ENCODE results near the gene SLC25A11.
"Not testable (repeated sequence)": the region's sequence is repeated elsewhere in the genome, so short reads cannot be mapped to it uniquely, and the experiment has no call there.

SLC25A11 gene

GRCh38 chr17:4945176-4945943 is 5.5 kb upstream of the SLC25A11 start:
- peak; percentile 59 to 72 for DNase-seq (ENCODE audit: low read depth in 1 of 2, low spot score in 1 of 2)

DNA sequence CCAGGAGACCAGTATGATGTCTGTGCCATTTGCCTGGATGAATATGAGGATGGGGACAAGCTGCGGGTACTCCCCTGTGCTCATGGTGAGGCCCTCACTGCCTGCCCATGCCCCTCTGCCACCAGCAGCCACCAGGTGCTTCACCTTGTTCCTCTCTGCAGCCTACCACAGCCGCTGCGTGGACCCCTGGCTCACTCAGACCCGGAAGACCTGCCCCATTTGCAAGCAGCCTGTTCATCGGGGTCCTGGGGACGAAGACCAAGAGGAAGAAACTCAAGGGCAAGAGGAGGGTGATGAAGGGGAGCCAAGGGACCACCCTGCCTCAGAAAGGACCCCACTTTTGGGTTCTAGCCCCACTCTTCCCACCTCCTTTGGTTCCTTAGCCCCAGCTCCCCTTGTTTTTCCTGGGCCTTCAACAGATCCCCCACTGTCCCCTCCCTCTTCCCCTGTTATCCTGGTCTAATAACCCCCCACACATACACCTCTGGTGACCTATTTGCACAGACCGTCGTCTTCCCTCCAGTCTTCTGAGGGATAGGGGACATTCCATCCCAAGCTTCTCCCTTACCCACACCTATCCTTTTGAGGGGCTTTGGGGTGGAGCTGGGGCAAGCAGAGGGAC is 4.8 kb upstream of the SLC25A11 start:
- no peak for DNase-seq (ENCODE audit: low read depth in 1 of 2, low spot score in 1 of 2)

- DNase-seq (ENCODE audit: low read depth in 1 of 2, low spot score in 1 of 2): no peak
These were observed 4.3 kb upstream of the SLC25A11 start for GRCh38 chr17:4944163-4944553.

GRCh38 chr17:4942760-4943508 is 3.1 kb upstream of the SLC25A11 start:
- no peak for DNase-seq (ENCODE audit: low read depth in 1 of 2, low spot score in 1 of 2)

- DNase-seq (ENCODE audit: low read depth in 1 of 2, low spot score in 1 of 2): no peak
These were observed 1.4 kb upstream of the SLC25A11 start for GRCh38 chr17:4941319-4941610.

- DNase-seq (ENCODE audit: low read depth in 1 of 2, low spot score in 1 of 2): peak in 1 of 2 donors; percentile 25
These were observed 891 bp upstream of the SLC25A11 start for GRCh38 chr17:4940555-4941318.

GRCh38 chr17:4939546-4939795 is 375 bp downstream of the SLC25A11 start:
- DNase-seq (ENCODE audit: low read depth in 1 of 2, low spot score in 1 of 2): no peak

DNA sequence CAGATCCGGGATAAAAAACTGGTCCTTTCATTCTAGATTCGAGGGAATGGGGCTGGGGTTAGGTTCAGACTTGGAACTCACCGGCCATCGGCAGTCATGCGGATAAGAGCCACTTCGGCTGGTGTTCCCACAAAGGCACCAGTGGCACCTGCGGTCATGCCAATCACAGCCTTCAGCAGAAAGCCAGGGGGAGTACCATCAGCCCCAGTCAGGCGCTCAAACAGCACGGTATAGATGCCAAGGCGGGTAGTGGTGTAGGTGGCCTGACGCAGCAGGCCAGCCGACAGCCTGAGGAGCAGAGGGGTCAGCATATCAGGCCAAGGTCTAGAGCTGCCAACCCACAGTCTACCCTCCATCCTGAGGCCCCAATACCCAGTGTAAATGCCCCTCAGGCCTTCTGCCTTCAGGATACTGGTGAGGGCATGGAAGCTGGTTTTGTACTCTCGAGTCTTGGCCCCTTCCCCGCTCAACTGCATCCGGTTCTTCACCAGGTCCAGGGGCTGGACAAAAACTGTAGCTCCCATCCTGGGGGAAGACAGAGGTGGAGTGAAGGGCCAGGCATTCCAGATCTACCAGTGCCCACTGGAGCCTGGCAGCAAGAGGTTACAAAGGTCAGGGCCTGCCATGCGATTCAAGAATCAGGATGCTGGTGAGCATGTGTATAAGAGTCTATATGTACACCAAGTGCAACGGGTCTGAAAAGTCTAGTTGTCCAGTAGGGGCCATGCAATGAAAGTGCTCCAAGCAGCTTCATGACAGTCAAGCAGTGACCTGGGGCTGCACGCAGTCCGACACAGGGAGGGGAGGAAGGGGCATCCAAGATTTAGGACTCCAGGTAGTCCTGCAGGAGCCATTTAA is 929 bp downstream of the SLC25A11 start:
- DNase-seq (ENCODE audit: low read depth in 1 of 2, low spot score in 1 of 2): no peak

GRCh38 chr17:4938069-4938491 is 1.8 kb downstream of the SLC25A11 start:
- DNase-seq (ENCODE audit: low read depth in 1 of 2, low spot score in 1 of 2): no peak

DNA sequence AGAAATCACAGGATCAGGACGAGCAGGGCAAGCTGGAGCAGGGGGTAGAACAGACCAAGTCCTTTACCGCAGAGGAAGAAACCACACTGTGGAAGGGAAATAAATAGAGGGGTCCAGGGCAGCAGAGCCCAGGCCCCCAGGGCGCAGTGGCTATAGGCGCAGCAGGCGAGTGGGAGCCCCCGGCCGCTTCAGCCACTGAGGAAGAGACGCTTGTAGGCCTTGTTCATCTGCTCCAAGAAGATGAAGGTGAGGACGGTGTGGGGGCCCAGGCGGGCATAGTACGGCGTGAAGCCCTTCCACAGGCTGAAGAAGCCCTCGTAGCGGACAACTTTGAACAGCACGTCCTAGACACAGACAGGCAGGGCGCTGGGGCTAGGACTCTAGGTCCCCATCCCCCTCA is 2.3 kb downstream of the SLC25A11 start:
- no peak for DNase-seq (ENCODE audit: low read depth in 1 of 2, low spot score in 1 of 2)

DNA sequence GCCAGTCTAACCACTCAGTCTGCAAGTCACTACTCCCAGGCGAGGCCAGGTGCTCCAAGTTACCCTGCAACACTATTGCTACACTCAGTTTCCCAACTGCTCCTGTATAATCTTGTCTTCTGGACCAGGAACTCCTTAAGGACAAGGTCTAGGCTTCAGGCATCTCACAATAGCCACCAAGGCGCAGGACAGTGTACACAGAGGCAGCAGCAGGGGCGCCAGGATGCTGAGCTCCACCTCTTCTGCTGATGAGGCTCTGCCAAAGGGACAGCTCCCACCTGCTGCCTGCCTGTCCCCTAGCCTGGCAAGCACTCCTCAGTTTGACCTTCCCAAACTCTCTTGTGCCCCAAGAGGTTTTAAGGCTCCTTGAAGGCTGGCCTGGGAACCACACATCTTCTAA is 3.4 kb downstream of the SLC25A11 start:
- DNase-seq (ENCODE audit: low read depth in 1 of 2, low spot score in 1 of 2): no peak

GRCh38 chr17:4935650-4936049 is 4.2 kb downstream of the SLC25A11 start:
- no peak for DNase-seq (ENCODE audit: low read depth in 1 of 2, low spot score in 1 of 2)

DNA sequence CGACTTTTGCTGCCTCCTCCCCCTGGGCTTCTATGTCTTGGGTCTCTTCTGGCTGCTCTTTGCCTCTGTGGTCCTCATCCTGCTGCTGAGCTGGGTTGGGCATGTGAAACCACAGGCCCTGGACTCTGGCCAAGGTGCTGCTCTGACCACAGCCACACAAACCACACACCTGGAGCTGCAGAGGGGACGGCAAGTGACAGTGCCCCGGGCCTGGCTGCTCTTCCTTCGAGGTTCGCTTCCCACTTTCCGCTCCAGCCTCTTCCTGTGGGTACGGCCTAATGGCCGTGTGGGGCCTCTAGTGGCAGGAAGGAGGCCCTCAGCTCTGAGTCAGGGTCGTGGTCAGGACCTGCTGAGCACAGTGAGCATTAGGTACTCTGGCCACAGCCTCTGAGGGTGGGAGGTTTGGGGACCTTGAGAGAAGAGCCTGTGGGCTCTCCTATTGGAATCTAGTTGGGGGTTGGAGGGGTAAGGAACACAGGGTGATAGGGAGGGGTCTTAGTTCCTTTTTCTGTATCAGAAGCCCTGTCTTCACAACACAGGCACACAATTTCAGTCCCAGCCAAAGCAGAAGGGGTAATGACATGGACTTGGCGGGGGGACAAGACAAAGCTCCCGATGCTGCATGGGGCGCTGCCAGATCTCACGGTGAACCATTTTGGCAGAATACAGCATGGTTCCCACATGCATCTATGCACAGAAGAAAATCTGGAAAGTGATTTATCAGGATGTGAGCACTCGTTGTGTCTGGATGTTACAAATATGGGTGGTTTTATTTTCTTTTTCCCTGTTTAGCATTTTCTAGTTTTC is 5.5 kb downstream of the SLC25A11 start:
- no peak for DNase-seq (ENCODE audit: low read depth in 1 of 2, low spot score in 1 of 2)

DNA sequence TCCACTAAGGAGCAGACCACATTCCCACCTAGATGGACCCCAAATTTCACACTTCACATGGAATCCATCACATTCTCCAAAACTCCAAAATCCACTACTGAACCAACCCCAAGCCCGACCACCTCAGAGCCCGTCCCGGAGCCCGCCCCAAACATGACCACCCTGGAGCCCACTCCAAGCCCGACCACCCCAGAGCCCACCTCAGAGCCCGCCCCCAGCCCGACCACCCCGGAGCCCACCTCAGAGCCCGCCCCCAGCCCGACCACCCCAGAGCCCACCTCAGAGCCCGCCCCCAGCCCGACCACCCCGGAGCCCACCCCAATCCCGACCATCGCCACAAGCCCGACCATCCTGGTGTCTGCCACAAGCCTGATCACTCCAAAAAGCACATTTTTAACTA is 6.2 kb downstream of the SLC25A11 start:
- no peak for DNase-seq (ENCODE audit: low read depth in 1 of 2, low spot score in 1 of 2)

- DNase-seq (ENCODE audit: low read depth in 1 of 2, low spot score in 1 of 2): no peak
These were observed 7.1 kb downstream of the SLC25A11 start for GRCh38 chr17:4932756-4933155.

DNA sequence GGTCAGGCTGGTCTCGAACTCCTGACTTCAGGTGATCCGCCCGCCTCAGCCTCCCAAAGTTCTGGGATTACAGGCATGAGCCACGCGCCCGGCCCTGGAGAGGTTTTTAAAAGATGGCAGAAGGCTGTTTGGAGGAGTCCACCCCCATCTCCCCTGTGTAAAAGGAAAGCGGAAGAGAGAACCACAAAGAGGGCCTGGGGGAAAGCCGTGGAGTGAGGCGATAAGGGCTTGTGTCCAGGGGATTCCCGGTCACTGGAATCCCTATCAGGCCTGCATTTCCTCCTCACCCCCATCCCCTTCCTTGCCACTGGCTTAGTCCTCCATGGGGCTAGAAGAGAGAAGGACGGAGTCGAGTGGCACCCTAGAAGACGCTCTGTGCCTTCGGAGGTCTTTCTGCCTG is 7.9 kb downstream of the SLC25A11 start, which contains the start of gene GP1BA:
TSS of gene GP1BA (plus strand) at position 315 of the 400 bp plus-strand sequence. CDS start 328 bp downstream, outside the sequence.
- DNase-seq (ENCODE audit: low read depth in 1 of 2, low spot score in 1 of 2): no peak

GRCh38 chr17:4928881-4929280 is 11.0 kb downstream of the SLC25A11 start:
- no peak for DNase-seq (ENCODE audit: low read depth in 1 of 2, low spot score in 1 of 2)

DNA sequence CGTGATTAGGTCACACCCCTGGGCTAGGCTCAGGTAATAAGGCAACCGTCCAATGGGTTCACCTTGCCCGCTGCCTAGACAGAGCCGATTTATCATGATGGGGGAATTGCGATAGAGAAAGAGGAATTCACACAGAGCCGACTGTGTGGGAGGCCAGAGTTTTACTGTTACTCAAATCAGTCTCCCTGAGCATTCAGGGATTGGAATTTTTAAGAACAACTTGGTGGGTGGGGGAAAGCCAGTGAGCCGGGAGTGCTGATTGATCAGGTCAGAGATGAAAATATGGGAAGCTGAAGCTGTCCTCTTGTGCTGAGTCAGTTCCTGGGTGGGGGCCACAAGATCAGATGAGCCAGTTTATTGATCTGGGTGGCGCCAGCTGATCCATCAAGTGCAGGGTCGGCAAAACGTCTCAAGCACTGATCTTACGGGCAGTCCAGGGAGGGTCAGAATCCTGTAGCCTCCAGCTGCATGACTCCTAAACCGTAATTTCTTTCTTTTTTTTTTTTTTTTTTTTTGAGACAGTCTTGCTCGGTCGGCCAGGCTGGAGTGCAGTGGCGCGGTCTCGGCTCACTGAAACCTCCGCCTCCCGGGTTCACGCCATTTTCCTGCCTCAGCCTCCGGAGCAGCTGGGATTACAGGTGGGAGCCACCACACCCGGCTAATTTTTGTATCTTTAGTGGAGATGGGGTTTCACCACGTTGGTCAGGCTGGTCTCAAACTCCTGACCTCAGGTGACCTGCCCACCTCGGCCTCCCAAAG is 13.1 kb downstream of the SLC25A11 start:
- DNase-seq (ENCODE audit: low read depth in 1 of 2, low spot score in 1 of 2): not testable (repeated sequence)

GRCh38 chr17:4921320-4921719 is 18.5 kb downstream of the SLC25A11 start:
- no peak for DNase-seq (ENCODE audit: low read depth in 1 of 2, low spot score in 1 of 2)
